ENCODE results near the gene STYX. TPM values are rescaled to one million over a fixed set of nuclear protein-coding genes. Genes with fewer than 3 reads are reported as not detected.

Gene STYX
- polyA plus RNA-seq, 1 donor from 2014 or later = 15.1 TPM

DNA sequence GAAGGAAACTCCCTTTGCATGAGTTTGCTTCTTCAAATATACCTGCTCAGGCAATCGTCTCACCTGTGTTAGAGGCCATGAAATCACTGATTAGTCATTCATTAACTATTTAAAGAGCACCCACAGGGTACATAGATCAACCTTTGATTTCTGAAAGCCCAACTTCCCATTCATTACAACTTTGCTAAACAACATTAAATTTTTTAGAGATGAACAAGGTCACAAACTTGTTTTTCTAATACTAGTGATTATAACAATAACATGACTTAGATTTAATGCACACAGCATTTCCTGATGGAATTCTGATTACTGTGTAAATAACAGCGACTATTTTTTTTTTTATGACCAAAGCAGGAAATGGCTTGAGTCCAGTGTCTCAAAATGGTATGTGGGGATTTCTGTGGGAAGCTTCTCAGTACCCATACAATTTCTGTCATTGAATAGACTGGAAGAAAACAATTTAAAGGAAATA, 29.2 kb upstream of the STYX start:
- Histone ChIP-seq H3K27ac (ENCODE audit: low read length) (no peak overlapping the region), H3K9me3 (ENCODE audit: low read length) (no peaks in the 10 kb centered on the region), H3K36me3 (ENCODE audit: insufficient read depth, low read length) (no peaks in the 10 kb centered on the region), H3F3A (ENCODE audit: insufficient read depth, low read length, poor library complexity, severe bottlenecking) (no peaks in the 10 kb centered on the region), H2AFZ (ENCODE audit: low read depth, low read length) (no peak overlapping the region), H3K79me2 (replicated peaks; ENCODE audit: insufficient read depth, low read length) (no peaks in the 10 kb centered on the region), H3K27me3 (ENCODE audit: insufficient read depth, low read depth, low read length) (no peaks in the 10 kb centered on the region), H3K9me2 (ENCODE audit: insufficient read depth, low read length) (no peaks in the 10 kb centered on the region), H4K20me1 (ENCODE audit: insufficient read depth) (no peaks in the 10 kb centered on the region), H3K4me3 (ENCODE audit: low read length) (no peak overlapping the region), H3K4me2 (ENCODE audit: low read length) (no peak overlapping the region), H3K9ac (ENCODE audit: low read length) (no peak overlapping the region)
- TF ChIP-seq RAD21 (conservative IDR thresholded peaks at IDR 0.05) = no peak
- TF ChIP-seq, protein P1, sequence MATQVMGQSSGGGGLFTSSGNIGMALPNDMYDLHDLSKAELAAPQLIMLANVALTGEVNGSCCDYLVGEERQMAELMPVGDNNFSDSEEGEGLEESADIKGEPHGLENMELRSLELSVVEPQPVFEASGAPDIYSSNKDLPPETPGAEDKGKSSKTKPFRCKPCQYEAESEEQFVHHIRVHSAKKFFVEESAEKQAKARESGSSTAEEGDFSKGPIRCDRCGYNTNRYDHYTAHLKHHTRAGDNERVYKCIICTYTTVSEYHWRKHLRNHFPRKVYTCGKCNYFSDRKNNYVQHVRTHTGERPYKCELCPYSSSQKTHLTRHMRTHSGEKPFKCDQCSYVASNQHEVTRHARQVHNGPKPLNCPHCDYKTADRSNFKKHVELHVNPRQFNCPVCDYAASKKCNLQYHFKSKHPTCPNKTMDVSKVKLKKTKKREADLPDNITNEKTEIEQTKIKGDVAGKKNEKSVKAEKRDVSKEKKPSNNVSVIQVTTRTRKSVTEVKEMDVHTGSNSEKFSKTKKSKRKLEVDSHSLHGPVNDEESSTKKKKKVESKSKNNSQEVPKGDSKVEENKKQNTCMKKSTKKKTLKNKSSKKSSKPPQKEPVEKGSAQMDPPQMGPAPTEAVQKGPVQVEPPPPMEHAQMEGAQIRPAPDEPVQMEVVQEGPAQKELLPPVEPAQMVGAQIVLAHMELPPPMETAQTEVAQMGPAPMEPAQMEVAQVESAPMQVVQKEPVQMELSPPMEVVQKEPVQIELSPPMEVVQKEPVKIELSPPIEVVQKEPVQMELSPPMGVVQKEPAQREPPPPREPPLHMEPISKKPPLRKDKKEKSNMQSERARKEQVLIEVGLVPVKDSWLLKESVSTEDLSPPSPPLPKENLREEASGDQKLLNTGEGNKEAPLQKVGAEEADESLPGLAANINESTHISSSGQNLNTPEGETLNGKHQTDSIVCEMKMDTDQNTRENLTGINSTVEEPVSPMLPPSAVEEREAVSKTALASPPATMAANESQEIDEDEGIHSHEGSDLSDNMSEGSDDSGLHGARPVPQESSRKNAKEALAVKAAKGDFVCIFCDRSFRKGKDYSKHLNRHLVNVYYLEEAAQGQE (IDR thresholded peaks at IDR 0.05; ENCODE audit: borderline replicate concordance) = no peak
- no peak for TF ChIP-seq MXI1 (conservative IDR thresholded peaks at IDR 0.05; ENCODE audit: poor library complexity, severe bottlenecking)
- TF ChIP-seq SMC3 (conservative IDR thresholded peaks at IDR 0.05; ENCODE audit: poor library complexity) = no peak
- no peak for TF ChIP-seq TAF1 (IDR thresholded peaks at IDR 0.05; ENCODE audit: low read depth)
- TF ChIP-seq EZH2 (IDR thresholded peaks at IDR 0.05; ENCODE audit: borderline replicate concordance, insufficient read depth, low read length, poor library complexity, severe bottlenecking) = no peak
- no peak for TF ChIP-seq POLR2AphosphoS5 (IDR thresholded peaks at IDR 0.05)
- TF ChIP-seq EP300 (conservative IDR thresholded peaks at IDR 0.05; ENCODE audit: poor library complexity, severe bottlenecking) = no peak
- TF ChIP-seq, protein P2, sequence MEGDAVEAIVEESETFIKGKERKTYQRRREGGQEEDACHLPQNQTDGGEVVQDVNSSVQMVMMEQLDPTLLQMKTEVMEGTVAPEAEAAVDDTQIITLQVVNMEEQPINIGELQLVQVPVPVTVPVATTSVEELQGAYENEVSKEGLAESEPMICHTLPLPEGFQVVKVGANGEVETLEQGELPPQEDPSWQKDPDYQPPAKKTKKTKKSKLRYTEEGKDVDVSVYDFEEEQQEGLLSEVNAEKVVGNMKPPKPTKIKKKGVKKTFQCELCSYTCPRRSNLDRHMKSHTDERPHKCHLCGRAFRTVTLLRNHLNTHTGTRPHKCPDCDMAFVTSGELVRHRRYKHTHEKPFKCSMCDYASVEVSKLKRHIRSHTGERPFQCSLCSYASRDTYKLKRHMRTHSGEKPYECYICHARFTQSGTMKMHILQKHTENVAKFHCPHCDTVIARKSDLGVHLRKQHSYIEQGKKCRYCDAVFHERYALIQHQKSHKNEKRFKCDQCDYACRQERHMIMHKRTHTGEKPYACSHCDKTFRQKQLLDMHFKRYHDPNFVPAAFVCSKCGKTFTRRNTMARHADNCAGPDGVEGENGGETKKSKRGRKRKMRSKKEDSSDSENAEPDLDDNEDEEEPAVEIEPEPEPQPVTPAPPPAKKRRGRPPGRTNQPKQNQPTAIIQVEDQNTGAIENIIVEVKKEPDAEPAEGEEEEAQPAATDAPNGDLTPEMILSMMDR (IDR thresholded peaks at IDR 0.05; ENCODE audit: poor library complexity, severe bottlenecking) = no peak

DNA sequence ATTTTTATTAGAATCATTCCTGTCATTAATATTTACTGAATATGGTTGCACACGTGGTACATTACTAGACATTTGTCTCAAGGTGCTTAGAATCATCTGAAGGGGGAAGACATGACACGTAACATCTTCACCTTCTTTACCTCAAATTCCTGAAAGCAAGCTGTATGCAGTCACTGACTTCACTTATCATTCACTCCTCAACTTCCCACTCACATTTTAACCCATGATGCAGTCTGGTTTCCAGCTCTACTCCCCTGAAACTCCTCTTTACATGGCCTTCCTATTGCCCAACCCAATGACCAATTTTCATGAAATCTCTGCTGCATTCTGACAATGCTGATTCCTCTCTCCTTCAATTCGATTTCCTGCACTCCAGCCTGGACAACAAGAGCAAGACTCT, 28.7 kb upstream of the STYX start:
- Histone ChIP-seq H3K36me3 (ENCODE audit: insufficient read depth, low read length) (no peaks in the 10 kb centered on the region), H3K4me2 (ENCODE audit: low read length) (no peak overlapping the region), H3K9ac (ENCODE audit: low read length) (no peak overlapping the region), H3K27me3 (ENCODE audit: insufficient read depth, low read depth, low read length) (no peaks in the 10 kb centered on the region), H3K27ac (ENCODE audit: low read length) (no peak overlapping the region), H3K79me2 (replicated peaks; ENCODE audit: insufficient read depth, low read length) (no peaks in the 10 kb centered on the region), H3K9me2 (ENCODE audit: insufficient read depth, low read length) (no peaks in the 10 kb centered on the region), H3K9me3 (ENCODE audit: low read length) (no peaks in the 10 kb centered on the region), H3K4me3 (ENCODE audit: low read length) (no peak overlapping the region), H3F3A (ENCODE audit: insufficient read depth, low read length, poor library complexity, severe bottlenecking) (no peaks in the 10 kb centered on the region), H4K20me1 (ENCODE audit: insufficient read depth) (no peaks in the 10 kb centered on the region), H2AFZ (ENCODE audit: low read depth, low read length) (no peak overlapping the region)
- TF ChIP-seq, protein P2 (IDR thresholded peaks at IDR 0.05; ENCODE audit: poor library complexity, severe bottlenecking) = no peak
- TF ChIP-seq TAF1 (IDR thresholded peaks at IDR 0.05; ENCODE audit: low read depth) = no peak

Measured in neural cell (in vitro differentiated cells).